Endothelial cell of umbilical vein (primary cell): Measurements from ENCODE around the gene ZNF30.

Source experiments
- EZH2 ChIP-seq: IDR thresholded peaks from 2 replicates; pipeline ENCODE4 v1.6.1; 2012; ENCODE audit warnings: borderline replicate concordance, low read depth, mild to moderate bottlenecking, moderate library complexity, low read length, inconsistent platforms; ENCODE audit not compliant: severe bottlenecking
- GATA2 ChIP-seq: IDR thresholded peaks from 2 replicates; pipeline ENCODE4 v1.7.0; 2011; ENCODE audit warnings: low read depth, mild to moderate bottlenecking, moderate library complexity, mixed read lengths, low read length; ENCODE audit not compliant: insufficient read length, insufficient read depth
- MYC ChIP-seq: IDR thresholded peaks from one replicate; pipeline ENCODE4 v1.6.1; 2011; ENCODE audit warnings: mild to moderate bottlenecking, low read depth, low read length
- POLR2A ChIP-seq: IDR thresholded peaks from 2 replicates; pipeline ENCODE4 v1.6.1; 2012; ENCODE audit warnings: low read depth, mild to moderate bottlenecking, control low read depth, low read length
- POLR2AphosphoS5 ChIP-seq: IDR thresholded peaks from 2 replicates; pipeline ENCODE4 v1.6.1; 2012; ENCODE audit warnings: low read depth, mild to moderate bottlenecking, control low read depth, low read length, moderate library complexity; ENCODE audit not compliant: insufficient read depth
- TF ChIP-seq, protein P1 (sequence below), 2 donors: IDR thresholded peaks; 1 replicate in 1 of 2; 2 replicates in 1 of 2; pipeline ENCODE4 v1.5.1; 2011; ENCODE audit warnings: low read length in 2 of 2, mild to moderate bottlenecking in 2 of 2, moderate library complexity in 2 of 2, control low read depth in 1 of 2, inconsistent platforms in 1 of 2, low read depth in 1 of 2; ENCODE audit not compliant: insufficient read depth in 1 of 2; ENCODE audit errors: extremely low read depth in 1 of 2
- TF ChIP-seq, protein P2 (sequence below): IDR thresholded peaks from 2 replicates; pipeline ENCODE4 v1.6.1; 2011; ENCODE audit not compliant: insufficient read depth, insufficient read length

DNA sequence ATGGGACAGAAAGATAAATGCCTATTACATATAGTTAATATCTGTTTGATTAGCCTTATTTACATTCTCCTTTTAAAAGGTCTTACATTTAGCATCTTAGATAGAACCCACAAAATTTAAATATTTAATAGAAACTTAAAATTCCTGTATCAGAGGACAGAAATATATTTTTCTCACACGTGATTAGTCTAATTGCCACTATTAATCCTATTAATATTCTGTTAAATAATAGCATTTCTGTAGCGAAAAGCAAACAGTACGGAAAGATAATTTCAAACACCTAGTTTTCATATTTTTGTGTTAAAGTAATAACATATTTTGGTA is 380 bp upstream of the ZNF30 start:
- TF ChIP-seq EZH2 (no peak), GATA2 (no peak), POLR2AphosphoS5 (no peak), POLR2A (no peak), MYC (no peak)
- TF ChIP-seq, protein P1, sequence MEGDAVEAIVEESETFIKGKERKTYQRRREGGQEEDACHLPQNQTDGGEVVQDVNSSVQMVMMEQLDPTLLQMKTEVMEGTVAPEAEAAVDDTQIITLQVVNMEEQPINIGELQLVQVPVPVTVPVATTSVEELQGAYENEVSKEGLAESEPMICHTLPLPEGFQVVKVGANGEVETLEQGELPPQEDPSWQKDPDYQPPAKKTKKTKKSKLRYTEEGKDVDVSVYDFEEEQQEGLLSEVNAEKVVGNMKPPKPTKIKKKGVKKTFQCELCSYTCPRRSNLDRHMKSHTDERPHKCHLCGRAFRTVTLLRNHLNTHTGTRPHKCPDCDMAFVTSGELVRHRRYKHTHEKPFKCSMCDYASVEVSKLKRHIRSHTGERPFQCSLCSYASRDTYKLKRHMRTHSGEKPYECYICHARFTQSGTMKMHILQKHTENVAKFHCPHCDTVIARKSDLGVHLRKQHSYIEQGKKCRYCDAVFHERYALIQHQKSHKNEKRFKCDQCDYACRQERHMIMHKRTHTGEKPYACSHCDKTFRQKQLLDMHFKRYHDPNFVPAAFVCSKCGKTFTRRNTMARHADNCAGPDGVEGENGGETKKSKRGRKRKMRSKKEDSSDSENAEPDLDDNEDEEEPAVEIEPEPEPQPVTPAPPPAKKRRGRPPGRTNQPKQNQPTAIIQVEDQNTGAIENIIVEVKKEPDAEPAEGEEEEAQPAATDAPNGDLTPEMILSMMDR (IDR thresholded peaks at IDR 0.05; ENCODE audit: extremely low read depth in 1 of 2, insufficient read depth in 1 of 2, low read depth in 1 of 2, low read length in 2 of 2): no peak
- TF ChIP-seq, protein P2, sequence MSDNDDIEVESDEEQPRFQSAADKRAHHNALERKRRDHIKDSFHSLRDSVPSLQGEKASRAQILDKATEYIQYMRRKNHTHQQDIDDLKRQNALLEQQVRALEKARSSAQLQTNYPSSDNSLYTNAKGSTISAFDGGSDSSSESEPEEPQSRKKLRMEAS: no peak
